ENCODE measurements around the gene CCL28. TPM values are rescaled to one million over a fixed set of nuclear protein-coding genes. Genes with fewer than 3 reads are reported as not detected.

The CCL28 gene
- total and polyA plus RNA-seq, 2 experiments from 2014 or later: 5.7 to 7.1 TPM

- Histone ChIP-seq H2AFZ (no peak overlapping the region; the same call in 1 of the 2 replicates), H3K36me3 (ENCODE audit: insufficient read depth) (no peaks in the 10 kb centered on the region), H4K20me1 (replicated peaks; ENCODE audit: insufficient read depth) (no peaks in the 10 kb centered on the region), H3F3A (replicated peaks; ENCODE audit: low read depth) (no peaks in the 10 kb centered on the region), H3K9me2 (ENCODE audit: insufficient read depth) (no peaks in the 10 kb centered on the region), H3K27ac (ENCODE audit: low read depth) (no peak overlapping the region), H3K79me2 (replicated peaks; ENCODE audit: insufficient read depth) (no peaks in the 10 kb centered on the region), H3K4me1 (ENCODE audit: insufficient read depth) (no peaks in the 10 kb centered on the region; the same call in 1 of the 2 replicates), H3K4me3 (no peak overlapping the region), H3K4me2 (no peak overlapping the region), H3K27me3 (ENCODE audit: insufficient read depth) (no peaks in the 10 kb centered on the region)
- no peaks in the 10 kb centered on the region for H3K36me3 Mint-ChIP-seq (ENCODE audit: low read depth)
- no peak overlapping the region for H3K27ac Mint-ChIP-seq
- H3K9me3 Mint-ChIP-seq: peaks cover 13% of the 10 kb centered on the region; the same call in 2 of the 3 replicates
- H3K4me1 Mint-ChIP-seq: no peaks in the 10 kb centered on the region
- no peak overlapping the region for H3K4me3 Mint-ChIP-seq
- ATAC-seq (no peak), DNase-seq (ENCODE audit: low spot score) (no peak)
- no peaks in the 10 kb centered on the region for H3K27me3 Mint-ChIP-seq (ENCODE audit: insufficient read depth, low read depth, poor library complexity)
- TF ChIP-seq CREB1 (CRISPR knock-in tag; IDR thresholded peaks at IDR 0.05; ENCODE audit: low read depth) (no peak), ZNF331 (CRISPR knock-in tag; IDR thresholded peaks at IDR 0.05; ENCODE audit: low read depth) (no peak), STAT1 (IDR thresholded peaks at IDR 0.05; ENCODE audit: unreplicated experiment) (no peak), CTCF (conservative IDR thresholded peaks at IDR 0.05; ENCODE audit: low read depth in 2 of 2) (no peak), EZH2phosphoT487 (IDR thresholded peaks at IDR 0.05; ENCODE audit: unreplicated experiment) (no peak), ZNF114 (CRISPR knock-in tag; IDR thresholded peaks at IDR 0.05) (no peak), NANOG (IDR thresholded peaks at IDR 0.05; ENCODE audit: borderline replicate concordance) (no peak), EZH2 (IDR thresholded peaks at IDR 0.05; ENCODE audit: low read depth, unreplicated experiment) (no peak), JUNB (IDR thresholded peaks at IDR 0.05; ENCODE audit: unreplicated experiment) (no peak), POLR2AphosphoS5 (IDR thresholded peaks at IDR 0.05; ENCODE audit: low read depth) (no peak)
- TF ChIP-seq, protein P1, sequence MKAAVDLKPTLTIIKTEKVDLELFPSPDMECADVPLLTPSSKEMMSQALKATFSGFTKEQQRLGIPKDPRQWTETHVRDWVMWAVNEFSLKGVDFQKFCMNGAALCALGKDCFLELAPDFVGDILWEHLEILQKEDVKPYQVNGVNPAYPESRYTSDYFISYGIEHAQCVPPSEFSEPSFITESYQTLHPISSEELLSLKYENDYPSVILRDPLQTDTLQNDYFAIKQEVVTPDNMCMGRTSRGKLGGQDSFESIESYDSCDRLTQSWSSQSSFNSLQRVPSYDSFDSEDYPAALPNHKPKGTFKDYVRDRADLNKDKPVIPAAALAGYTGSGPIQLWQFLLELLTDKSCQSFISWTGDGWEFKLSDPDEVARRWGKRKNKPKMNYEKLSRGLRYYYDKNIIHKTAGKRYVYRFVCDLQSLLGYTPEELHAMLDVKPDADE (IDR thresholded peaks at IDR 0.05): no peak
- TF ChIP-seq, protein P2, sequence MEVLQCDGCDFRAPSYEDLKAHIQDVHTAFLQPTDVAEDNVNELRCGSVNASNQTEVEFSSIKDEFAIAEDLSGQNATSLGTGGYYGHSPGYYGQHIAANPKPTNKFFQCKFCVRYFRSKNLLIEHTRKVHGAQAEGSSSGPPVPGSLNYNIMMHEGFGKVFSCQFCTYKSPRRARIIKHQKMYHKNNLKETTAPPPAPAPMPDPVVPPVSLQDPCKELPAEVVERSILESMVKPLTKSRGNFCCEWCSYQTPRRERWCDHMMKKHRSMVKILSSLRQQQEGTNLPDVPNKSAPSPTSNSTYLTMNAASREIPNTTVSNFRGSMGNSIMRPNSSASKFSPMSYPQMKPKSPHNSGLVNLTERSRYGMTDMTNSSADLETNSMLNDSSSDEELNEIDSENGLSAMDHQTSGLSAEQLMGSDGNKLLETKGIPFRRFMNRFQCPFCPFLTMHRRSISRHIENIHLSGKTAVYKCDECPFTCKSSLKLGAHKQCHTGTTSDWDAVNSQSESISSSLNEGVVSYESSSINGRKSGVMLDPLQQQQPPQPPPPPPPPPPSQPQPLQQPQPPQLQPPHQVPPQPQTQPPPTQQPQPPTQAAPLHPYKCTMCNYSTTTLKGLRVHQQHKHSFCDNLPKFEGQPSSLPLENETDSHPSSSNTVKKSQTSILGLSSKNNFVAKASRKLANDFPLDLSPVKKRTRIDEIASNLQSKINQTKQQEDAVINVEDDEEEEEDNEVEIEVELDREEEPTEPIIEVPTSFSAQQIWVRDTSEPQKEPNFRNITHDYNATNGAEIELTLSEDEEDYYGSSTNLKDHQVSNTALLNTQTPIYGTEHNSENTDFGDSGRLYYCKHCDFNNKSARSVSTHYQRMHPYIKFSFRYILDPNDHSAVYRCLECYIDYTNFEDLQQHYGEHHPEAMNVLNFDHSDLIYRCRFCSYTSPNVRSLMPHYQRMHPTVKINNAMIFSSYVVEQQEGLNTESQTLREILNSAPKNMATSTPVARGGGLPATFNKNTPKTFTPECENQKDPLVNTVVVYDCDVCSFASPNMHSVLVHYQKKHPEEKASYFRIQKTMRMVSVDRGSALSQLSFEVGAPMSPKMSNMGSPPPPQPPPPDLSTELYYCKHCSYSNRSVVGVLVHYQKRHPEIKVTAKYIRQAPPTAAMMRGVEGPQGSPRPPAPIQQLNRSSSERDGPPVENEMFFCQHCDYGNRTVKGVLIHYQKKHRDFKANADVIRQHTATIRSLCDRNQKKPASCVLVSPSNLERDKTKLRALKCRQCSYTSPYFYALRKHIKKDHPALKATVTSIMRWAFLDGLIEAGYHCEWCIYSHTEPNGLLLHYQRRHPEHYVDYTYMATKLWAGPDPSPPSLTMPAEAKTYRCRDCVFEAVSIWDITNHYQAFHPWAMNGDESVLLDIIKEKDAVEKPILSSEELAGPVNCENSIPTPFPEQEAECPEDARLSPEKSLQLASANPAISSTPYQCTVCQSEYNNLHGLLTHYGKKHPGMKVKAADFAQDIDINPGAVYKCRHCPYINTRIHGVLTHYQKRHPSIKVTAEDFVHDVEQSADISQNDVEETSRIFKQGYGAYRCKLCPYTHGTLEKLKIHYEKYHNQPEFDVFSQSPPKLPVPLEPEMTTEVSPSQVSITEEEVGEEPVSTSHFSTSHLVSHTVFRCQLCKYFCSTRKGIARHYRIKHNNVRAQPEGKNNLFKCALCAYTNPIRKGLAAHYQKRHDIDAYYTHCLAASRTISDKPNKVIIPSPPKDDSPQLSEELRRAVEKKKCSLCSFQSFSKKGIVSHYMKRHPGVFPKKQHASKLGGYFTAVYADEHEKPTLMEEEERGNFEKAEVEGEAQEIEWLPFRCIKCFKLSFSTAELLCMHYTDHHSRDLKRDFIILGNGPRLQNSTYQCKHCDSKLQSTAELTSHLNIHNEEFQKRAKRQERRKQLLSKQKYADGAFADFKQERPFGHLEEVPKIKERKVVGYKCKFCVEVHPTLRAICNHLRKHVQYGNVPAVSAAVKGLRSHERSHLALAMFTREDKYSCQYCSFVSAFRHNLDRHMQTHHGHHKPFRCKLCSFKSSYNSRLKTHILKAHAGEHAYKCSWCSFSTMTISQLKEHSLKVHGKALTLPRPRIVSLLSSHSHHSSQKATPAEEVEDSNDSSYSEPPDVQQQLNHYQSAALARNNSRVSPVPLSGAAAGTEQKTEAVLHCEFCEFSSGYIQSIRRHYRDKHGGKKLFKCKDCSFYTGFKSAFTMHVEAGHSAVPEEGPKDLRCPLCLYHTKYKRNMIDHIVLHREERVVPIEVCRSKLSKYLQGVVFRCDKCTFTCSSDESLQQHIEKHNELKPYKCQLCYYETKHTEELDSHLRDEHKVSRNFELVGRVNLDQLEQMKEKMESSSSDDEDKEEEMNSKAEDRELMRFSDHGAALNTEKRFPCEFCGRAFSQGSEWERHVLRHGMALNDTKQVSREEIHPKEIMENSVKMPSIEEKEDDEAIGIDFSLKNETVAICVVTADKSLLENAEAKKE (CRISPR knock-in tag; IDR thresholded peaks at IDR 0.05): no peak
- TF ChIP-seq, protein P3, sequence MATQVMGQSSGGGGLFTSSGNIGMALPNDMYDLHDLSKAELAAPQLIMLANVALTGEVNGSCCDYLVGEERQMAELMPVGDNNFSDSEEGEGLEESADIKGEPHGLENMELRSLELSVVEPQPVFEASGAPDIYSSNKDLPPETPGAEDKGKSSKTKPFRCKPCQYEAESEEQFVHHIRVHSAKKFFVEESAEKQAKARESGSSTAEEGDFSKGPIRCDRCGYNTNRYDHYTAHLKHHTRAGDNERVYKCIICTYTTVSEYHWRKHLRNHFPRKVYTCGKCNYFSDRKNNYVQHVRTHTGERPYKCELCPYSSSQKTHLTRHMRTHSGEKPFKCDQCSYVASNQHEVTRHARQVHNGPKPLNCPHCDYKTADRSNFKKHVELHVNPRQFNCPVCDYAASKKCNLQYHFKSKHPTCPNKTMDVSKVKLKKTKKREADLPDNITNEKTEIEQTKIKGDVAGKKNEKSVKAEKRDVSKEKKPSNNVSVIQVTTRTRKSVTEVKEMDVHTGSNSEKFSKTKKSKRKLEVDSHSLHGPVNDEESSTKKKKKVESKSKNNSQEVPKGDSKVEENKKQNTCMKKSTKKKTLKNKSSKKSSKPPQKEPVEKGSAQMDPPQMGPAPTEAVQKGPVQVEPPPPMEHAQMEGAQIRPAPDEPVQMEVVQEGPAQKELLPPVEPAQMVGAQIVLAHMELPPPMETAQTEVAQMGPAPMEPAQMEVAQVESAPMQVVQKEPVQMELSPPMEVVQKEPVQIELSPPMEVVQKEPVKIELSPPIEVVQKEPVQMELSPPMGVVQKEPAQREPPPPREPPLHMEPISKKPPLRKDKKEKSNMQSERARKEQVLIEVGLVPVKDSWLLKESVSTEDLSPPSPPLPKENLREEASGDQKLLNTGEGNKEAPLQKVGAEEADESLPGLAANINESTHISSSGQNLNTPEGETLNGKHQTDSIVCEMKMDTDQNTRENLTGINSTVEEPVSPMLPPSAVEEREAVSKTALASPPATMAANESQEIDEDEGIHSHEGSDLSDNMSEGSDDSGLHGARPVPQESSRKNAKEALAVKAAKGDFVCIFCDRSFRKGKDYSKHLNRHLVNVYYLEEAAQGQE (IDR thresholded peaks at IDR 0.05; ENCODE audit: unreplicated experiment): no peak
Observed at GRCh38 chr5:43409809-43410271, 2.4 kb downstream of the CCL28 start.
